CD4-positive, alpha-beta T cell treated with Interleukin-21 for 1 hour (primary cell): ENCODE results near the gene GMDS.

ENCODE experiments used
- DNase-seq: peaks from one replicate; pipeline ENCODE4 v3.0.0-alpha.2; 2020

GMDS gene

GRCh38 chr6:1607516-1608221 is 637.7 kb downstream of the GMDS start:
- no peak for DNase-seq

GRCh38 chr6:1606780-1607515 is 638.5 kb downstream of the GMDS start:
- DNase-seq, result no peak

- DNase-seq, result no peak
These were observed 639.3 kb downstream of the GMDS start for GRCh38 chr6:1605893-1606779.

GRCh38 chr6:1605004-1605892 is 640.2 kb downstream of the GMDS start:
- DNase-seq, result no peak

GRCh38 chr6:1604158-1605003 is 641.0 kb downstream of the GMDS start:
- DNase-seq, result peak; percentile 47

GRCh38 chr6:1603708-1604107 is 641.7 kb downstream of the GMDS start:
- no peak for DNase-seq

GRCh38 chr6:1602049-1602713 is 643.2 kb downstream of the GMDS start:
- DNase-seq, result no peak

GRCh38 chr6:1601158-1602048 is 644.0 kb downstream of the GMDS start:
- DNase-seq, result no peak

GRCh38 chr6:1600764-1601157 is 644.6 kb downstream of the GMDS start:
- no peak for DNase-seq

- no peak for DNase-seq
These were observed 645.2 kb downstream of the GMDS start for GRCh38 chr6:1600063-1600763.

GRCh38 chr6:1599469-1599868 is 645.9 kb downstream of the GMDS start:
- no peak for DNase-seq

GRCh38 chr6:1598886-1599285 is 646.5 kb downstream of the GMDS start:
- no peak for DNase-seq

- DNase-seq, result no peak
These were observed 647.0 kb downstream of the GMDS start for GRCh38 chr6:1598433-1598832.

GRCh38 chr6:1597924-1598323 is 647.5 kb downstream of the GMDS start:
- DNase-seq, result no peak

GRCh38 chr6:1597121-1597744 is 648.2 kb downstream of the GMDS start:
- no peak for DNase-seq

- peak; percentile 67 for DNase-seq
These were observed 649.1 kb downstream of the GMDS start for GRCh38 chr6:1596088-1596852.

- no peak for DNase-seq
These were observed 649.9 kb downstream of the GMDS start for GRCh38 chr6:1595271-1596087.
